Measurements from ENCODE around the gene EVA1C.
"Not testable (repeated sequence)": the region's sequence is repeated elsewhere in the genome, so short reads cannot be mapped to it uniquely, and the experiment has no call there.

EVA1C gene

GRCh38 chr21:32530809-32531208, 118.3 kb downstream of the EVA1C start:
- DNase-seq (ENCODE audit: low spot score) = not testable (repeated sequence)

GRCh38 chr21:32531561-32531960, 119.1 kb downstream of the EVA1C start:
- not testable (repeated sequence) for DNase-seq (ENCODE audit: low spot score)

GRCh38 chr21:32532636-32533035, 120.1 kb downstream of the EVA1C start:
- no peak for DNase-seq (ENCODE audit: low spot score)

- DNase-seq (ENCODE audit: low spot score) = no peak
Measured at GRCh38 chr21:32533053-32533452, 120.5 kb downstream of the EVA1C start.

- no peak for DNase-seq (ENCODE audit: low spot score)
Measured at GRCh38 chr21:32533611-32534010, 121.1 kb downstream of the EVA1C start.

GRCh38 chr21:32534113-32534512, 121.6 kb downstream of the EVA1C start:
- no peak for DNase-seq (ENCODE audit: low spot score)

GRCh38 chr21:32535612-32536011, 123.1 kb downstream of the EVA1C start:
- no peak for DNase-seq (ENCODE audit: low spot score)

- DNase-seq (ENCODE audit: low spot score) = no peak
Measured at GRCh38 chr21:32537569-32537881, 125.0 kb downstream of the EVA1C start.

GRCh38 chr21:32538147-32538792, 125.8 kb downstream of the EVA1C start:
- no peak for DNase-seq (ENCODE audit: low spot score)

GRCh38 chr21:32539378-32539777, 126.9 kb downstream of the EVA1C start:
- DNase-seq (ENCODE audit: low spot score) = no peak

- DNase-seq (ENCODE audit: low spot score) = not testable (repeated sequence)
Measured at GRCh38 chr21:32543056-32543455, 130.6 kb downstream of the EVA1C start.

- no peak for DNase-seq (ENCODE audit: low spot score)
Measured at GRCh38 chr21:32543975-32544374, 131.5 kb downstream of the EVA1C start.

GRCh38 chr21:32544697-32545096, 132.2 kb downstream of the EVA1C start:
- no peak for DNase-seq (ENCODE audit: low spot score)

GRCh38 chr21:32545948-32546441, 133.5 kb downstream of the EVA1C start:
- no peak for DNase-seq (ENCODE audit: low spot score)

GRCh38 chr21:32547018-32547417, 134.5 kb downstream of the EVA1C start:
- no peak for DNase-seq (ENCODE audit: low spot score)

GRCh38 chr21:32548978-32549377, 136.5 kb downstream of the EVA1C start:
- no peak for DNase-seq (ENCODE audit: low spot score)

- DNase-seq (ENCODE audit: low spot score) = no peak
Measured at GRCh38 chr21:32549440-32549839, 136.9 kb downstream of the EVA1C start.

- DNase-seq (ENCODE audit: low spot score) = no peak
Measured at GRCh38 chr21:32549886-32550285, 137.4 kb downstream of the EVA1C start.

- DNase-seq (ENCODE audit: low spot score) = no peak
Measured at GRCh38 chr21:32554832-32555638, 142.5 kb downstream of the EVA1C start.

- DNase-seq (ENCODE audit: low spot score) = no peak
Measured at GRCh38 chr21:32558106-32558505, 145.6 kb downstream of the EVA1C start.

- no peak for DNase-seq (ENCODE audit: low spot score)
Measured at GRCh38 chr21:32559006-32559610, 146.6 kb downstream of the EVA1C start.

- DNase-seq (ENCODE audit: low spot score) = no peak
Measured at GRCh38 chr21:32560896-32561295, 148.4 kb downstream of the EVA1C start.

- DNase-seq (ENCODE audit: low spot score) = not testable (repeated sequence)
Measured at GRCh38 chr21:32561476-32561875, 149.0 kb downstream of the EVA1C start.

All from cerebellar cortex (tissue), 1 donor.